RPMI8226 (cell line): ENCODE measurements around the gene MSH2.

Experiments
- DNase-seq: peaks from one replicate; pipeline ENCODE4 v3.0.0-alpha.2; 2015

The MSH2 gene

GRCh38 chr2:47510745-47511144 lies 107.8 kb downstream of the MSH2 start:
- no peak for DNase-seq

- peak; percentile 55 for DNase-seq
Measured at GRCh38 chr2:47512581-47513083, 109.7 kb downstream of the MSH2 start.

- no peak for DNase-seq
Measured at GRCh38 chr2:47513981-47514520, 111.1 kb downstream of the MSH2 start.

GRCh38 chr2:47516360-47517104 lies 113.6 kb downstream of the MSH2 start:
- no peak for DNase-seq

GRCh38 chr2:47518497-47519146 lies 115.7 kb downstream of the MSH2 start:
- no peak for DNase-seq

GRCh38 chr2:47519147-47519537 lies 116.2 kb downstream of the MSH2 start:
- DNase-seq, result no peak

- no peak for DNase-seq
Measured at GRCh38 chr2:47519604-47520301, 116.8 kb downstream of the MSH2 start.

- DNase-seq, result peak; percentile 86
Measured at GRCh38 chr2:47520302-47520630, 117.3 kb downstream of the MSH2 start.

- DNase-seq, result peak; percentile 92
Measured at GRCh38 chr2:47520825-47521665, 118.1 kb downstream of the MSH2 start.

GRCh38 chr2:47521666-47522285 lies 118.8 kb downstream of the MSH2 start:
- peak; percentile 42 for DNase-seq

GRCh38 chr2:47525167-47525566 lies 122.2 kb downstream of the MSH2 start:
- DNase-seq, result no peak

- no peak for DNase-seq
Measured at GRCh38 chr2:47528455-47528854, 125.5 kb downstream of the MSH2 start.

- DNase-seq, result no peak
Measured at GRCh38 chr2:47528874-47529273, 125.9 kb downstream of the MSH2 start.

GRCh38 chr2:47530105-47530760 lies 127.3 kb downstream of the MSH2 start:
- no peak for DNase-seq

- no peak for DNase-seq
Measured at GRCh38 chr2:47531378-47532042, 128.6 kb downstream of the MSH2 start.
